Amniotic epithelial cell (primary cell): ENCODE data around the gene PCDH9.

Experiments
- DNase-seq: peaks from one replicate; pipeline ENCODE4 v3.0.0-alpha.2; 2010; ENCODE audit warnings: low read depth

PCDH9 gene

GRCh38 chr13:67084066-67084465, 146.1 kb downstream of the PCDH9 start:
- DNase-seq = no peak

GRCh38 chr13:67083519-67083918, 146.6 kb downstream of the PCDH9 start:
- no peak for DNase-seq

- no peak for DNase-seq
Measured at GRCh38 chr13:67080351-67080750, 149.8 kb downstream of the PCDH9 start.

GRCh38 chr13:67078062-67078461, 152.1 kb downstream of the PCDH9 start:
- DNase-seq = no peak

- DNase-seq = no peak
Measured at GRCh38 chr13:67077132-67077531, 153.0 kb downstream of the PCDH9 start.

GRCh38 chr13:67076378-67076777, 153.8 kb downstream of the PCDH9 start:
- peak; percentile 29 for DNase-seq

- DNase-seq = peak; percentile 30
Measured at GRCh38 chr13:67075239-67075638, 154.9 kb downstream of the PCDH9 start.

- DNase-seq = no peak
Measured at GRCh38 chr13:67071918-67072598, 158.1 kb downstream of the PCDH9 start.

GRCh38 chr13:67070306-67070705, 159.8 kb downstream of the PCDH9 start:
- DNase-seq = no peak

GRCh38 chr13:67069117-67069767, 160.9 kb downstream of the PCDH9 start:
- peak; percentile 65 for DNase-seq

GRCh38 chr13:67064920-67065319, 165.2 kb downstream of the PCDH9 start:
- DNase-seq = no peak

- peak; percentile 7 for DNase-seq
Measured at GRCh38 chr13:67063036-67063435, 167.1 kb downstream of the PCDH9 start.

- DNase-seq = peak; percentile 26
Measured at GRCh38 chr13:67062160-67062559, 168.0 kb downstream of the PCDH9 start.

- no peak for DNase-seq
Measured at GRCh38 chr13:67061750-67062149, 168.4 kb downstream of the PCDH9 start.

- DNase-seq = no peak
Measured at GRCh38 chr13:67052550-67053490, 177.3 kb downstream of the PCDH9 start.

GRCh38 chr13:67049744-67050143, 180.4 kb downstream of the PCDH9 start:
- DNase-seq = no peak

- DNase-seq = peak; percentile 91
Measured at GRCh38 chr13:67048821-67049150, 181.3 kb downstream of the PCDH9 start.

GRCh38 chr13:67048084-67048820, 181.9 kb downstream of the PCDH9 start:
- DNase-seq = peak; percentile 89

GRCh38 chr13:67045357-67045756, 184.8 kb downstream of the PCDH9 start:
- DNase-seq = no peak

- no peak for DNase-seq
Measured at GRCh38 chr13:67043901-67044300, 186.2 kb downstream of the PCDH9 start.

- no peak for DNase-seq
Measured at GRCh38 chr13:67042556-67042955, 187.6 kb downstream of the PCDH9 start.
